ENCODE measurements around the gene RPH3AL.
A peak's percentile ranks its signal among the peaks of the same experiment; 100 is the strongest.

The RPH3AL gene

DNA sequence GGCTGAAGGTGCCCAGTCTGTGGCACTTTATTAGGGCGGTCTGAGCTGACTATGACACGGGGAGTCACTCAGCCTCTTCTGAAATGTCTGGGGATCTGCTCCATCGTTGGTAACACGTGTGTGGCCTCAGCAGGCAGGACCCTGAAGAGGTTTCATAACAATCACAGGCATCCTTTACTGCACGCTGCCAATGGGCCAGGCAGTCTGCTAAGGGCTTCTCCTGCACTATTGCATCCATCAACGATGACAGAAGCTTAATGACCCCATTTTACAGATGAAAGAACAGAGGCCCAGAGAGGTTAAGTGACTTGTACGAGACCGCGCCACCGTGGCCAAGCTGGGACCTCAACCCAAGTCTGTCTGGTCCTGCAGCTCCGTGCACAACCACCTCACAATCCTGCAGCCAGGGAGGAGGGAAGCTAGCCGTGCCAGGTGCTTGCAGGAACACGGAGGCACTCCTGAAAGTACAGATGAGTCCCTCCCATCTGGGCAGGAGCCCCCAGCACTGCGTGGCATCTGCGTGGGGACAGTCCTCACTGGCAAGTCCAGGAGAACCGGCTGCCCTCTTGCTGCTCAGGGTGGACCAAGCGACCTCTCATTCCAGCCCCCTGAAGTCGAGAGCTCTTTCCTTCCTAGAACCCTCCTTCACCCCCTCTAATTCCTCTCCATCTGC, 40.0 kb downstream of the RPH3AL start:
- Histone ChIP-seq H3K4me2 (no peak overlapping the region), H3K4me1 (peaks cover 38% of the 10 kb centered on the region), H3K36me3 (peaks cover 32% of the 10 kb centered on the region), H3K9ac (no peak overlapping the region), H4K20me1 (peaks cover 70% of the 10 kb centered on the region), H3K27ac (no peak overlapping the region), H3K27me3 (no peaks in the 10 kb centered on the region), H3K9me3 (peaks cover 26% of the 10 kb centered on the region), H3K4me3 (no peak overlapping the region)
- no peak for TF ChIP-seq Cebpa-rat (IDR thresholded peaks at IDR 0.05)

DNA sequence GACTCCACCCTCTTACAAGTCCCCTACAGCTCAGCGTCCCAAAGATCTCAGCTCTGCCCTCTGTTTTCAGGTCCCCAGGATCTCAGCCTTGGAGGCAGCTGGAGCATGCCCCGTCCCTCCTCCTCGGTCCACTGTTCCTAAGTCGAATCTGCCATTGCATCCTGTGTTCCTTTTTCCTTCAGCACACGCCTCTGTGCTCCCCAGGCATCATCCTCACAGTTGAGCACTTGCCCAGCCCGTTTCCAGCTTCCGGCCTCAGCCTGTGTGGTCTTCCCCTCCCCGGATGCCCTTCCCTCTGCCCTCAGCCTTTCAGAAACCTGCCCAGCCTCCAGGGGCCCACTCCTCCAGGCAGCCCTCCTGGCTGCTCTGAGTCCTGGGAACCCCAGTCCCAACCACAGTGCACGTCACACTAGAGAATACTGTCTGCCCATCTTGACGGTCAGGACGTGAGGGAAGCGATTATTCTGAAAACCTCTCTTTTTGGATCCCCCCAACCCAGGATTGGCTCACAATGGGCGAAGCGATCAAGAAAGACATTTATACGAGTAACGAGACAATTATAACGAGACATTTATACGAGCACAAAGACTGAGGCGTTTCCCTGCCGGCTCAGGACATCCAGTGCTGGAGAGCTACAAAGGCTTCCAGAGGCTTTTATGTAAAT, 41.4 kb downstream of the RPH3AL start:
- peaks cover 52% of the 10 kb centered on the region for H3K4me1 ChIP-seq
- no peak overlapping the region for H3K27ac ChIP-seq
- H4K20me1 ChIP-seq = peaks cover 79% of the 10 kb centered on the region
- H3K4me2 ChIP-seq = peak overlapping the region; percentile 7; the same call in 1 of the 2 replicates
- H3K4me3 ChIP-seq = no peak overlapping the region
- TF ChIP-seq Cebpa-rat (IDR thresholded peaks at IDR 0.05) = no peak
- peaks cover 13% of the 10 kb centered on the region for H3K9me3 ChIP-seq
- no peak overlapping the region for H3K9ac ChIP-seq
- H3K36me3 ChIP-seq = peaks cover 18% of the 10 kb centered on the region; the same call in 1 of the 2 replicates
- H3K27me3 ChIP-seq = no peaks in the 10 kb centered on the region

DNA sequence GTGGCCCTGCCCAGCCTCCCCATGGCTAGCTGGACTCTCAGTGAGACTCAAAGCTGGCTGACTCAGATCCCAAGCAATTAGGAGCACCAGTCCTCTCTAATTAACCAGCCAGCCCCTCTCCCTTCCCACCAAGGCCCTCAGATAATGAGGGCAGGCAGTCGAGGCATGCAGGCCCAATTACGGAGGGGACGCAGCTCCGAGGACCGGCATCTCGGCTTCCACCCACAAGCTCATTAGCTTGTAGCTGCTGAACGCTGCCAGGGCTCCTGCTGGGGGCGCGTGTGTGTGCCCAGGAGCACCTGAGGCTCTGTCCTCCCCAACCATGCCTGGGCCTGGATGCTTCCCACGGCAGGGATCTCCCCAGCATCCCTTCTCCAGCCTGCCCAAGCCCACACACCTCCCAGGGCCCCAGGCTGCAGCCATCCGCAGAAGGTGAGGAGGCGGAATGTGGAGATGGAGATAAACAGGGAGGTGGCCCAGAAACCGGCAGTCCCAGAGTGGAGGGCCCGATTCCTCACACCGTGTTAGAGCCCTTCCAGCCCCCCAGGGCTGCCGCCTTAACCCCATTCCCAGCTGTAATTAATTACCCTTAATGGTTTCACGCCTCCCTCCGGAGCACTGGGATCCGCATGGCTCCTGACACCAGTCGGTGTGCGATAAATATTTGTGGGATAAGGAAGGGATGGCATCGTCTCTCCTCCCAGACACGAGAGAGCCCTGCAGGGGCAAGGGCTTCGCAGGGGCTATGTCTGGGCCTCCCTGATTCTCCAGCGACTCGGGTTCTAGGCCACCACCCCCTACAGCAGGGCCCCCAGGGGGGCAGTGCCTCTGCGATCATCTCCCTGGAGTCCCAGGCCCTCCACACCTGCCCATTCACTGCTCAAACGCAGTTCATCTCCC, 42.2 kb downstream of the RPH3AL start:
- no peaks in the 10 kb centered on the region for H3K27me3 ChIP-seq
- H3K4me1 ChIP-seq = peaks cover 61% of the 10 kb centered on the region
- H3K36me3 ChIP-seq = peaks cover 9% of the 10 kb centered on the region; the same call in 1 of the 2 replicates
- no peak for TF ChIP-seq Cebpa-rat (IDR thresholded peaks at IDR 0.05)
- no peak overlapping the region; the same call in 1 of the 2 replicates for H3K9ac ChIP-seq
- H4K20me1 ChIP-seq = peaks cover 79% of the 10 kb centered on the region
- peaks cover 4% of the 10 kb centered on the region for H3K9me3 ChIP-seq
- peak overlapping the region; percentile 15 for H3K27ac ChIP-seq
- H3K4me3 ChIP-seq = no peak overlapping the region
- peak overlapping the region; percentile 34 for H3K4me2 ChIP-seq

- peaks cover 67% of the 10 kb centered on the region for H3K4me1 ChIP-seq
- no peak overlapping the region for H3K4me3 ChIP-seq
- H3K9me3 ChIP-seq = no peaks in the 10 kb centered on the region
- peaks cover 74% of the 10 kb centered on the region for H4K20me1 ChIP-seq
- H3K4me2 ChIP-seq = peak overlapping the region; percentile 34; the same call in 1 of the 2 replicates
- H3K36me3 ChIP-seq = peaks cover 1% of the 10 kb centered on the region; the same call in 1 of the 2 replicates
- peak overlapping the region; percentile 6; the same call in 1 of the 2 replicates for H3K9ac ChIP-seq
- H3K27me3 ChIP-seq = no peaks in the 10 kb centered on the region
- TF ChIP-seq Cebpa-rat (IDR thresholded peaks at IDR 0.05) = no peak
- peak overlapping the region; percentile 15 for H3K27ac ChIP-seq
Measured at GRCh38 chr17:309361-309888, 43.2 kb downstream of the RPH3AL start.

DNA sequence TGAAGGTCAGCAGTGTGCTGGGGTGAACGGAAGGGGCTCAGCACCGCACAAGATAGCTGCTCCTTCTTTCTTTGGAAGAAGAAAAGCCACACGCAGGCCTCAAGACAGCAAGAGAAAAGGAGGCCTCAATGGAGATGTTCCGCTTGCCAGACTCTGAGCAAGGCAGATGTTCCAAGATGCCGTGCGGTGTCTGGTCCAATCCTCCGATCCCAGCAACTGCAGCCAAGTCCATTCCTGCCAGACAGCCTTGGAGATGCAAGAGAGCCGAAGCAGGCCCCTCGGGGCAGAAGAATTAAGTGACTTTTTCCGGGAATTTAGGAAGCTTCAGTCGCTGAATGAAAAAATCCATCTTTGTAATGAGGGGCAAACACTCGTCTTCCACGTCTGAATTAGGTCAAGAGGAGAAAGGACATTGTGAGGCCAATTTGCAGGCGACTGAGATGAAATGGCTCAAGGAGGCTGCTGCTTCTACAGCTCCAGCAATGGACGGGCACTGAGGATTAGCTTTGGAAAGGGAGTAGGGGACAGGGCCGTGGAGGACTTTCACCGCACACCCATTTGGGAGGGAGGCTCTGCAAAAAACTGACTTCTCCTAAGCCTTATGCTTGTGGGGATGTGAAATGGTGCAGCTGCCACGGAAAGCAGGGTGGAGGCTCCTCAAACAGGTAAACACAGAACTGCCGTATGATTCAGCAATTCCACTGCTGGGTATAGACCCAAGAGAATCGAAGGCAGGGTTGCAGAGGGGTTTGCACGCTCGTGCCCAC, 44.7 kb downstream of the RPH3AL start:
- no peak overlapping the region for H3K9ac ChIP-seq
- H3K9me3 ChIP-seq = no peaks in the 10 kb centered on the region
- no peak overlapping the region for H3K4me3 ChIP-seq
- H3K4me1 ChIP-seq = peaks cover 80% of the 10 kb centered on the region
- H3K27me3 ChIP-seq = no peaks in the 10 kb centered on the region
- TF ChIP-seq Cebpa-rat (IDR thresholded peaks at IDR 0.05) = no peak
- H3K27ac ChIP-seq = no peak overlapping the region
- H3K4me2 ChIP-seq = peak overlapping the region; percentile 83; the same call in 1 of the 2 replicates
- no peaks in the 10 kb centered on the region; the same call in 1 of the 2 replicates for H3K36me3 ChIP-seq
- H4K20me1 ChIP-seq = peaks cover 59% of the 10 kb centered on the region

DNA sequence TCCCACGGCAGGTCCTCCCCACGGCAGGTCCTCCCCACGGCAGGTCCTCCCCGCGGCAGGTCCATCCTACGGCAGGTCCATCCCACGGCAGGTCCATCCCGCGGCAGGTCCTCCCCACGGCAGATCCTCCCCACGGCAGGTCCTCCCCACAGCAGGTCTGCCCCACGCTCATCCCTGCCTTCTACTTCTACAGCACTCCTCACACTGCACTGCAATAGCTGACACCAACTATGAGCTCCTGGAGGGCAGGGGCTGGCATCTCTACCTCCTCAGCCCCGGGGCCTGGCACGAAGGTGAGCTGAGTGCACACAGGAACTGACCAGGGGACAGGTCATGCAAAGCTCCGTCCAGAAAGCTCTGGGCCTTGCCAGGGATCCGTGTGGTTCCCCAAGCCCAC, 45.3 kb downstream of the RPH3AL start:
- H3K9me3 ChIP-seq = no peaks in the 10 kb centered on the region
- H3K4me1 ChIP-seq = peaks cover 87% of the 10 kb centered on the region
- H3K4me2 ChIP-seq = peak overlapping the region; percentile 83
- no peak overlapping the region for H3K9ac ChIP-seq
- H3K27ac ChIP-seq = no peak overlapping the region
- TF ChIP-seq Cebpa-rat (IDR thresholded peaks at IDR 0.05) = no peak
- H3K27me3 ChIP-seq = no peaks in the 10 kb centered on the region
- no peaks in the 10 kb centered on the region for H3K36me3 ChIP-seq
- H3K4me3 ChIP-seq = no peak overlapping the region
- H4K20me1 ChIP-seq = peaks cover 56% of the 10 kb centered on the region

- Histone ChIP-seq H3K4me1 (peaks cover 92% of the 10 kb centered on the region), H3K36me3 (no peaks in the 10 kb centered on the region)
- TF ChIP-seq Cebpa-rat (IDR thresholded peaks at IDR 0.05) = no peak
Measured at GRCh38 chr17:306536-307294, 45.9 kb downstream of the RPH3AL start.

GRCh38 chr17:306116-306515, 46.5 kb downstream of the RPH3AL start:
- H3K27ac ChIP-seq = peak overlapping the region; percentile 35; the same call in 1 of the 2 replicates
- no peaks in the 10 kb centered on the region for H3K9me3 ChIP-seq
- peak overlapping the region; percentile 38; the same call in 1 of the 2 replicates for H3K9ac ChIP-seq
- H3K36me3 ChIP-seq = no peaks in the 10 kb centered on the region
- TF ChIP-seq Cebpa-rat (IDR thresholded peaks at IDR 0.05) = no peak
- H3K4me2 ChIP-seq = peak overlapping the region; percentile 83
- peaks cover 95% of the 10 kb centered on the region for H3K4me1 ChIP-seq
- no peak overlapping the region for H3K4me3 ChIP-seq
- H3K27me3 ChIP-seq = no peaks in the 10 kb centered on the region
- peaks cover 46% of the 10 kb centered on the region for H4K20me1 ChIP-seq

More at GRCh38 chr17:306536-307294, 45.9 kb downstream of the RPH3AL start:
- Histone ChIP-seq H3K27me3 (no peaks in the 10 kb centered on the region), H3K9ac (peak overlapping the region; percentile 38; the same call in 1 of the 2 replicates), H3K27ac (peak overlapping the region; percentile 35; the same call in 1 of the 2 replicates), H3K9me3 (no peaks in the 10 kb centered on the region), H3K4me3 (no peak overlapping the region), H3K4me2 (peak overlapping the region; percentile 83), H4K20me1 (peaks cover 52% of the 10 kb centered on the region)

All from BLaER1 (cell line).